GM19467 (cell line): ENCODE data around the gene TTC13.

ENCODE experiments used
- ATAC-seq: cut with Tn5 transposase; IDR thresholded peaks from one replicate; pipeline ENCODE4 v1.9.1; 2021; ENCODE audit warnings: mild to moderate bottlenecking, moderate library complexity; ENCODE audit not compliant: unreplicated experiment

TTC13 gene

GRCh38 chr1:230910755-230911117 lies 67.9 kb downstream of the TTC13 start:
- ATAC-seq = no peak

- ATAC-seq = no peak
These were observed 68.5 kb downstream of the TTC13 start for GRCh38 chr1:230909974-230910754.

- no peak for ATAC-seq
These were observed 71.0 kb downstream of the TTC13 start for GRCh38 chr1:230907472-230908205.

GRCh38 chr1:230906226-230906625 lies 72.4 kb downstream of the TTC13 start:
- ATAC-seq = no peak

- ATAC-seq = no peak
These were observed 72.9 kb downstream of the TTC13 start for GRCh38 chr1:230905733-230906132.

- ATAC-seq = no peak
These were observed 76.2 kb downstream of the TTC13 start for GRCh38 chr1:230902349-230902923.

- no peak for ATAC-seq
These were observed 77.0 kb downstream of the TTC13 start for GRCh38 chr1:230901671-230902070.

GRCh38 chr1:230900984-230901383 lies 77.7 kb downstream of the TTC13 start:
- ATAC-seq = no peak

- no peak for ATAC-seq
These were observed 78.8 kb downstream of the TTC13 start for GRCh38 chr1:230899841-230900251.

- ATAC-seq = no peak
These were observed 79.9 kb downstream of the TTC13 start for GRCh38 chr1:230898748-230899147.

- no peak for ATAC-seq
These were observed 80.5 kb downstream of the TTC13 start for GRCh38 chr1:230898144-230898543.

GRCh38 chr1:230896779-230897178 lies 81.9 kb downstream of the TTC13 start:
- no peak for ATAC-seq

GRCh38 chr1:230895452-230895851 lies 83.2 kb downstream of the TTC13 start:
- ATAC-seq = no peak

- no peak for ATAC-seq
These were observed 84.0 kb downstream of the TTC13 start for GRCh38 chr1:230894664-230895063.

GRCh38 chr1:230894032-230894431 lies 84.6 kb downstream of the TTC13 start:
- no peak for ATAC-seq

GRCh38 chr1:230892018-230892491 lies 86.6 kb downstream of the TTC13 start:
- ATAC-seq = no peak

GRCh38 chr1:230891413-230891812 lies 87.2 kb downstream of the TTC13 start:
- no peak for ATAC-seq

GRCh38 chr1:230884646-230885045 lies 94.0 kb downstream of the TTC13 start:
- ATAC-seq = no peak

- no peak for ATAC-seq
These were observed 94.7 kb downstream of the TTC13 start for GRCh38 chr1:230883967-230884366.

GRCh38 chr1:230879778-230880177 lies 98.9 kb downstream of the TTC13 start:
- no peak for ATAC-seq

- ATAC-seq = no peak
These were observed 100.1 kb downstream of the TTC13 start for GRCh38 chr1:230878591-230878990.
